Measurements from ENCODE around the gene PKD2L2. TPM values are rescaled to one million over a fixed set of nuclear protein-coding genes. Genes with fewer than 3 reads are reported as not detected.
"Not testable (repeated sequence)": the region's sequence is repeated elsewhere in the genome, so short reads cannot be mapped to it uniquely, and the experiment has no call there.

PKD2L2 gene
- total and polyA plus RNA-seq, 8 donors, result 0.05 to 0.23 TPM; not detected in 6

GRCh38 chr5:137858954-137859353, 30.3 kb upstream of the PKD2L2 start:
- H3K4me1 ChIP-seq, result peaks cover 0 to 3% (median 0%) of the 10 kb centered on the region in 3 donors
- H3K27me3 ChIP-seq, result no peaks in the 10 kb centered on the region
- 75 to 79% methylated on average over 5 of the region's 5 CpGs for WGBS, 2 donors
- TF ChIP-seq CTCF (IDR thresholded peaks at IDR 0.05), result no peak
- no peak overlapping the region for H3K4me3 ChIP-seq
- H3K36me3 ChIP-seq, result no peaks in the 10 kb centered on the region
- FAIRE-seq, result no peak
- no peak for ATAC-seq
- no peaks in the 10 kb centered on the region for H3K9me3 ChIP-seq
- intact Hi-C loops (cut with DNase I), result no loop called here
- no peak for DNase-seq
- H3K27ac ChIP-seq, result no peak overlapping the region

- no peaks in the 10 kb centered on the region for H3K9me3 ChIP-seq
- no peaks in the 10 kb centered on the region for H3K36me3 ChIP-seq
- ATAC-seq (no peak), FAIRE-seq (no peak), DNase-seq (no peak)
- intact Hi-C loops (cut with DNase I), result no loop called here
- no peak overlapping the region for H3K27ac ChIP-seq
- H3K4me3 ChIP-seq, result no peak overlapping the region
- TF ChIP-seq CTCF (IDR thresholded peaks at IDR 0.05), result no peak
- H3K4me1 ChIP-seq, result peaks cover 0 to 3% (median 0%) of the 10 kb centered on the region in 3 donors
- 87 to 90% methylated on average over 3 of the region's 3 CpGs for WGBS, 2 donors
- no peaks in the 10 kb centered on the region for H3K27me3 ChIP-seq
These were observed 27.0 kb upstream of the PKD2L2 start for GRCh38 chr5:137862251-137862650.

GRCh38 chr5:137863653-137864052, 25.6 kb upstream of the PKD2L2 start:
- 91 to 94% methylated on average over 6 of the region's 6 CpGs for WGBS, 2 donors
- H3K9me3 ChIP-seq; H3K36me3 ChIP-seq; H3K4me3 ChIP-seq; H3K27me3 ChIP-seq; FAIRE-seq; DNase-seq; ATAC-seq; H3K27ac ChIP-seq; H3K4me1 ChIP-seq; intact Hi-C loops (cut with DNase I): not testable (repeated sequence)

GRCh38 chr5:137866541-137867388, 22.5 kb upstream of the PKD2L2 start:
- WGBS, 2 donors, result 76 to 79% methylated on average over 4 of the region's 4 CpGs
- H3K4me1 ChIP-seq, result no peaks in the 10 kb centered on the region
- no peak for FAIRE-seq

GRCh38 chr5:137867664-137868063, 21.6 kb upstream of the PKD2L2 start, which contains the start of gene MYOT:
Gene MYOT (plus strand): TSS chr5:137867860. CDS start chr5:137870652, 2,792 bp downstream.
- WGBS, 2 donors, result 58 to 59% methylated on average over 3 of the region's 3 CpGs
- H3K27me3 ChIP-seq, result no peaks in the 10 kb centered on the region
- DNase-seq (no peak), FAIRE-seq (no peak), ATAC-seq (no peak)
- H3K4me3 ChIP-seq, result no peak within 1 kb of the TSS
- H3K9me3 ChIP-seq, result no peaks in the 10 kb centered on the region
- intact Hi-C loops (cut with DNase I), result no loop called here
- no peaks in the 10 kb centered on the region for H3K36me3 ChIP-seq
- no peak for TF ChIP-seq CTCF (IDR thresholded peaks at IDR 0.05)
- H3K27ac ChIP-seq, result no peak within 1 kb of the TSS
- no peaks in the 10 kb centered on the region for H3K4me1 ChIP-seq

More at GRCh38 chr5:137866541-137867388, 22.5 kb upstream of the PKD2L2 start:
- Histone ChIP-seq H3K9me3 (no peaks in the 10 kb centered on the region), H3K27ac (no peak overlapping the region), H3K4me3 (no peak overlapping the region), H3K36me3 (no peaks in the 10 kb centered on the region), H3K27me3 (no peaks in the 10 kb centered on the region)
- no peak for DNase-seq
- TF ChIP-seq CTCF (IDR thresholded peaks at IDR 0.05), result no peak
- intact Hi-C loops (cut with DNase I), result no loop called here
- ATAC-seq, result no peak
